GM23338 (cell line): ENCODE measurements around the gene TLX3.

Source experiments
- CREB1 ChIP-seq: fragments of 250-450 bp; sonication (Bioruptor Pico); IDR thresholded peaks from 2 replicates; pipeline ENCODE4 v1.5.0; 2020; ENCODE audit warnings: low read depth, mild to moderate bottlenecking, moderate library complexity
- CTCF ChIP-seq, 2 experiments: fragments of 200-600 bp in 1 of 2; sonication (generic) in 1 of 2; conservative IDR thresholded peaks; 2 replicates each; pipeline versions ENCODE4 v1.5.1 to v1.6.1; 2016 to 2017; ENCODE audit warnings: antibody characterized with exemption in 2 of 2, low read depth in 2 of 2, mild to moderate bottlenecking in 2 of 2, moderate library complexity in 1 of 2
- EZH2 ChIP-seq: fragments of 200-600 bp; sonication (generic); IDR thresholded peaks from one replicate; pipeline ENCODE4 v1.8.0; 2017; ENCODE audit warnings: antibody characterized with exemption, mild to moderate bottlenecking, low read depth; ENCODE audit not compliant: unreplicated experiment
- EZH2phosphoT487 ChIP-seq: fragments of 200-600 bp; sonication (generic); IDR thresholded peaks from one replicate; pipeline ENCODE4 v1.8.1; 2018; ENCODE audit warnings: antibody characterized with exemption; ENCODE audit not compliant: unreplicated experiment
- POLR2AphosphoS5 ChIP-seq: IDR thresholded peaks from 2 replicates; pipeline ENCODE4 v1.6.1; 2016; ENCODE audit warnings: antibody characterized with exemption, low read depth
- STAT1 ChIP-seq: IDR thresholded peaks from one replicate; pipeline ENCODE4 v1.6.1; 2016; ENCODE audit warnings: antibody characterized with exemption; ENCODE audit not compliant: unreplicated experiment
- ZNF114 ChIP-seq: fragments of 250-450 bp; sonication (Bioruptor Pico); IDR thresholded peaks from 2 replicates; pipeline ENCODE4 v1.5.0; 2020; ENCODE audit warnings: mild to moderate bottlenecking, moderate library complexity
- ZNF331 ChIP-seq: fragments of 250-450 bp; sonication (Bioruptor Pico); IDR thresholded peaks from 2 replicates; pipeline ENCODE4 v1.5.0; 2020; ENCODE audit warnings: low read depth, mild to moderate bottlenecking, moderate library complexity

- TF ChIP-seq POLR2AphosphoS5 (no peak), EZH2 (no peak), CTCF (conservative IDR thresholded peaks at IDR 0.05; ENCODE audit: low read depth in 2 of 2) (no peak), STAT1 (no peak), CREB1 (CRISPR knock-in tag) (no peak), ZNF114 (CRISPR knock-in tag) (no peak), EZH2phosphoT487 (no peak), ZNF331 (no peak)
Observed at GRCh38 chr5:171300358-171300757, 8.7 kb upstream of the TLX3 start.
